HG03460 (cell line): Measurements from ENCODE around the gene TRIM33.
A peak's percentile ranks its signal among the peaks of the same experiment; 100 is the strongest.
"Not testable (repeated sequence)": the region's sequence is repeated elsewhere in the genome, so short reads cannot be mapped to it uniquely, and the experiment has no call there.

Experiments
- ATAC-seq: cut with Tn5 transposase; IDR thresholded peaks from one replicate; pipeline ENCODE4 v1.9.1; 2021; ENCODE audit not compliant: unreplicated experiment

Gene TRIM33

DNA sequence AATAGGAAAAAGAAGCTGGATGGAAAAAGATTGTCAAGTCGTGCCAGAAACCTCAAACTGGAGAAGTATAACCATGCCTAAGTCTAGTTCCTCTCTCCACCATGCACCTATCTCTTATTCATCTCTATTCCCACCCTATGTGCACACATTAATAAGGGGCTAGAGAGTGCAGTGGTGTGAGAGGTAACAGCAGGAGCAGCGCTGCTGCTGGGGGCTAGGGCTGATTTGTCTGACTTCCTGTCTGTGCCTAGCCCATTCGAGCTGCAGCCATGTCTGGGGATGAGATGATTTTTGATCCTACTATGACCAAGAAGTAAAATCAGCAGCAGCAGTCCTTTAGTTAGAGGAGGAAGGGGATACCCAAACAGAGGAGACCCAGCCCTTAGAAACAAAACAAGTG is 43.0 kb downstream of the TRIM33 start:
- peak; percentile 54 for ATAC-seq

DNA sequence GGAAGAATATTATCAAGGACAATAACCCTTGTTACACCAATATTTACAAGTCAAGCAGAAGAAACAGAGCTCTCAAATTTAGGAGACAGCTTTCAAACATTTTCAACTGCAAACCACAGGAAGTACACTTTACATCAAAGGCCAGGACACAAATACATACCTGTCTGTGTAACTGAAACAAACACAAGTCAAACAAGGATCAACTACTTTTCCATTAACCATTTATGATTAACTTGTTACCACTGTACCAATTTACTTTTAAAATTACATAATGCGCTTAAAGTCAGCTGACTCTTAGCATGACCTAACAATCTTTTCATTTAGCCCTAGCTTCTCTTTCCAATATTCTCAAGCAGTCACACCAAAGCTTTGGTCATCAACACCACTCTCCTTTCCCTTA is 43.5 kb downstream of the TRIM33 start:
- peak; percentile 62 for ATAC-seq

GRCh38 chr1:114466334-114467014 is 44.5 kb downstream of the TRIM33 start:
- no peak for ATAC-seq

DNA sequence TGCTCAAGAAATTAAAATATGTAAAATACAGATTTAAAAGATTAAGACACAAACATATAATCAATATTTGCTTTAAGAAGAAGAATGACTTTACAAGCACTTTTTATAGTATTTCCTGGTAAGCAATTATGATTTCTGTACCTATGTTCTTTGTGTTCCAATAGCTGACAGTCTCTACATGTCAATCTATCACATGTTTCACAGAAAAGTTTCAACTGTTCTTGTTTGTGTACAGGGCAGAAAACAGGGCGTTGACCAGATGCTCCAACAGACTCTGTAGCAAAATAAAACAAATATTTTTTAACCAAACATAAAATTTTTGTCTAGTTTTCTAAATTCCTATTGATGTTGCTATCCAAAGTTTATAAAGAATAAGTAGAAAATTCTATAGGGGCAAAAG is 48.0 kb downstream of the TRIM33 start:
- ATAC-seq = no peak

DNA sequence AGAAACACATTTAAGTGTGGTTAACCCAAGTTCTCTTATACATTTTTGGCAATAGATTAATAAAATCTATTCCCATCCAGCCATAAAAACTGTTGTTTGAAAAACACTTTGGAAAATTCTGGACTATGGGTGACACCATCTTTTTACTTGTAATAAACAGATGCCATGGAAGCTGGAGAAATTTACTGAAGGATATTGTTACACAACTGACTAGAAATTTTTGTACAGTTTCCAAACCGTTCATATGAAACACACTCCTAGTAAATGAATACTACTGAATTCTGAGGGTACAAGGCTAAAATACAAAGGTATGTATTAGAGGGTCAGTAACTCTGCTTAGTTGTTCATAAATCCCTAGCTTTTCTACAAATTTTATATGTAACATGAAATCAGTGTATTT is 48.7 kb downstream of the TRIM33 start:
- ATAC-seq = no peak

- no peak for ATAC-seq
Observed at GRCh38 chr1:114458237-114458777, 52.7 kb downstream of the TRIM33 start.

DNA sequence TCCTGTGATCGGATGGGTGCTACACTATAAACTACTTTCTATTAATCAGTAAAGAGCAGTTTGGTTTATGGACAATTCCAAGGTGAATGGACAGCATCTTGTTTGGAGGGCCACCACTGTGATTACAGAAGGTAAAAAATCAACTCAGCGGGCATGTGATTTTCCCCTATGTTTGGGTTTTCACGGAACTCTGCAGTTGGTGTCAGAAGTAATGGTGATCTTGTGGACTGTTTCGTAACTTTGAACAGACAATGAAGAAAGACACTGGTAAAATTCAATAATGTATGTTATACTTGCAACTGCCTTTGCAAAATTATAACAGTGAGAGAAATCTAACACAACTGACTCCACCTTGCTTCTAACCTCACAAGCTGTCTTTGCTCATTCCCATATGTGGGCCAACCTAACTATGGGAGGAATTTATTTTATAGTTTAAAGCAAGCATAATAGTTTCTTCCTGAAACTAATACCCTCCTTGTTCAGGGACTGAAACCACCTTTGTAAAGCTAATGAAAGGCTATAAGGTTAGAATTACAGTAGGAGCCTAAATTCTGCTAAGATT is 53.2 kb downstream of the TRIM33 start:
- no peak for ATAC-seq

GRCh38 chr1:114456586-114456985 is 54.4 kb downstream of the TRIM33 start:
- no peak for ATAC-seq

GRCh38 chr1:114455102-114455785 is 55.8 kb downstream of the TRIM33 start:
- ATAC-seq = no peak

DNA sequence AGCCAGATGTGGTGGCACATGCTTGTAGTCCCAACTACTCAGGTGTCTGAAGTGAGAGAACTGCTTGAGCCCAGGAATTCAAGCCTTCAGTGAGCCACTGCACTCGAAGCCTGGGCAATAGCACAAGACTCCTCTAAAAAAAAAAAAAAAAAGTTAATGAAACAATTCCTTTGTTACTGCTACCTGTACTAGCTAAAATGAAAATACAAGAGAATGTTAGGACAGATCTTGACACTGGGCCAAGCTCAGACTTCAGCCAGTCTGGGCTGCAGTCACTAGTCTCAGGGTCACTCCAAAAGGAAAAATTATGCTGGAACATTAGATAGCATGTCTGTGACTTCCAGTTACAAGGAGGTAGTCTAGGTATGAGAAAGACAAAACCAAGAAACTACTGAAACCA is 56.5 kb downstream of the TRIM33 start:
- ATAC-seq = no peak

GRCh38 chr1:114453361-114453784 is 57.6 kb downstream of the TRIM33 start:
- ATAC-seq = no peak

- ATAC-seq = no peak
Observed at GRCh38 chr1:114448370-114449036, 62.5 kb downstream of the TRIM33 start.

GRCh38 chr1:114446198-114446597 is 64.8 kb downstream of the TRIM33 start:
- ATAC-seq = no peak

DNA sequence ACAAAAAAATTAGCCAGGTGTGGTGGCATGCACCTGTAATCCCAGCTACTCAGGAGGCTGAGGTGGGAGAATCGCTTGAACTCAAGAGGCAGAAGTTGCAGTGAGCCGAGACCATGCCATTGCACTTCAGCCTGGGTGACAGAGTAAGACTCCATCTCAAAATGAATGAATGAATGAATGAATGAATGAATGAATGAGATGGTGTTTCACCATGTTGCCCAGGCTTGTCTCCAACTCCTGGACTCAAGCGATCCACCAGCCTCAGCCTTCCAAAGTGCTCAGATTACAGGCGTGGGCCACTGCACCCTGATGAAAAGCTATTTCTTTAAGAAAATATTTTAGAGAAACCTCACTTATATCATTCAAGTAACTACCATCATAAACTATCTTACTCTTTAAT is 67.8 kb downstream of the TRIM33 start:
- ATAC-seq = not testable (repeated sequence)

DNA sequence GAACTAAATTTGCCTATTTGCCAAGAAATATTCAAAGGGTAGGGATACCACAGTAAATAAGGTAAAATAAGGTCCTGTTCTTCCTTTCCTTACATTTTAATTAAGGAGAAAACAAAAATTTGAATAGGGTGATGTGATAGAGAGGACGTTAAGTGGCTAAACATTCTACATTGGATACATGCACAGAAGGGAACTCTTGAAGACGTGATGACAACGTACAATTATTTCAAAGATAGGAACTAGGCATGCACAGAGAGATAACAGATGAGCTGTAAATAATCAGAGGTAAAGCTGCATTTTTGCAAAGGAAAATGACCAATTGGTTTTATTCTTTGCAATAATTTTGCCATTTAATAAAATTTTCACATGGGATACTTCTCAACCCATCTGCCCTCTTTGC is 69.7 kb downstream of the TRIM33 start:
- no peak for ATAC-seq

- ATAC-seq = no peak
Observed at GRCh38 chr1:114439369-114439768, 71.6 kb downstream of the TRIM33 start.

GRCh38 chr1:114437812-114438211 is 73.2 kb downstream of the TRIM33 start:
- no peak for ATAC-seq

GRCh38 chr1:114436799-114437198 is 74.2 kb downstream of the TRIM33 start:
- ATAC-seq = no peak

- no peak for ATAC-seq
Observed at GRCh38 chr1:114435088-114435715, 75.8 kb downstream of the TRIM33 start.

DNA sequence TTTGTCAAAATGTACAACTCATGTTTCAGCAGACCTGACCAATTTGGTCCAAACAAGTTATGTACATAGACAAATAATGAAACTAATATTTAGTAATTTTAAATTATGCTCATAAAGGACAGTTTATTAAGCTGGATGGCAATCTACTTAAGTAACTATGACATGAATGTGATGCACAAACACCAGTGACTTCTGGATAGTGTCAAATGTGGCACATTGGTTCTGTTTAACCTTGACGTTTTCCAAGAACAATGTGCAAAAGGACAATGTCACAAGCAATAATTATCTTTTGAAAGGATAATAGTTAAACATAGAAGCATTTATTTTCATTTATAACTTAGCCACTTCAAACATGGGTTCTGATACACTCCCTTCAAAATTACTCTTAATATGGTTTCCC is 80.0 kb downstream of the TRIM33 start:
- ATAC-seq = no peak

DNA sequence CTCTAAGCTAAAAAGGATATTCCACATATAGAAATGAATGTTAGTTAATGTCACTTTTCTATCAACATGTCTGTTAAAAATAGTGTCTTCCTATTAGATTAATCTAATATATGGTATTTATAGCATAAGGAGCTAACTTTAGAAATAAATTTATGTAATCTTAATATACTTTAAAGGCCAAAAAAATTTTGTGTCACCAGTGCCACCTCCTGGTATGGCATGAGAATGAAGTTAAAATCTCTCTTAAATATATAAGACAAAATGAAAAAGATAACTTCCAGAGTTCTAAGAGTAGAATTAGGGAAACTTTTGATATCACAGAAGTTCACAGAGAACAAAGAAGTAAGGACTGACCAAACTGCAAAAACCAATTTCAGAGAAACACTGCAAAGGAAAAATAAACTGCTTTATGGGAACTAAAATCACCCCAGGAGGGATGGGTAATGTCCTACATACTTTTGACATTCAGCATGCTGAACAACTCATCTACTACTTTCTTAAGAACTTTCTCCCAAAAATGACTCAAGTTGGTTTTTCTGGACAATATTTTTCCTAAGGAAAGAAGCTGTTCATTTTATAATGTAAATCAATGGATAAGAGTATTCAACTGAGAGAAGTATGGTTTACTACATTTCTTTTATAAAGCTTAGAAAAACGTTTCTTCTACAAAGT is 82.8 kb downstream of the TRIM33 start:
- ATAC-seq = no peak
